Peyer's patch (tissue), 4 donors: ENCODE measurements around the gene EPB41L5.

Source experiments
- POLR2A ChIP-seq, 2 donors: fragments of 450-650 bp; IDR thresholded peaks; one replicate each; pipeline ENCODE4 v1.5.1; 2017; ENCODE audit warnings: antibody characterized with exemption in 2 of 2, mild to moderate bottlenecking in 2 of 2, moderate library complexity in 2 of 2
- TF ChIP-seq, protein P1 (sequence below), 6 experiments: fragments of 450-650 bp in 4 of 6; fragments of 200-600 bp in 2 of 6; sonication (generic) in 1 of 6; IDR thresholded peaks; one replicate each; pipeline ENCODE4 v1.5.1; 2017 to 2019; ENCODE audit warnings: antibody characterized with exemption in 6 of 6, mild to moderate bottlenecking in 3 of 6, moderate library complexity in 1 of 6

DNA sequence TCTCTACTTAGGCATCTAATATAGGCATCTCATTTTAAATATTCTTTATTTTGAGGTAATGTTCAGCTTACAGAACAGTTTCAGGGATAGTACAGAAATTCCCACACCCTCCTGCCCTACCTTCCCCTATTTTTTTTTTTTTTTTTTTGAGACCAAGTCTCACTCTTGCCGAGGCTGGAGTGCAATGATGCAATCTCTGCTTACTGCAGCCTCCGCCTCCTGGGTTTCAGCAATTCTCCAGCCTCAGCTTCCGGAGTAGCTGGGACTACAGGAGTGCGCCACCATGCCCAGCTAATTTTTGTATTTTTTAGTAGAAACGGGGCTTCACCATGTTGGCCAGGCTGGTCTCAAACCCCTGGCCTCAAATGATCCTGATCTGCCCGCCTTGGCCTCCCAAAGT is 97.6 kb downstream of the EPB41L5 start:
- no peak for TF ChIP-seq POLR2A (IDR thresholded peaks at IDR 0.05)
- TF ChIP-seq, protein P1, sequence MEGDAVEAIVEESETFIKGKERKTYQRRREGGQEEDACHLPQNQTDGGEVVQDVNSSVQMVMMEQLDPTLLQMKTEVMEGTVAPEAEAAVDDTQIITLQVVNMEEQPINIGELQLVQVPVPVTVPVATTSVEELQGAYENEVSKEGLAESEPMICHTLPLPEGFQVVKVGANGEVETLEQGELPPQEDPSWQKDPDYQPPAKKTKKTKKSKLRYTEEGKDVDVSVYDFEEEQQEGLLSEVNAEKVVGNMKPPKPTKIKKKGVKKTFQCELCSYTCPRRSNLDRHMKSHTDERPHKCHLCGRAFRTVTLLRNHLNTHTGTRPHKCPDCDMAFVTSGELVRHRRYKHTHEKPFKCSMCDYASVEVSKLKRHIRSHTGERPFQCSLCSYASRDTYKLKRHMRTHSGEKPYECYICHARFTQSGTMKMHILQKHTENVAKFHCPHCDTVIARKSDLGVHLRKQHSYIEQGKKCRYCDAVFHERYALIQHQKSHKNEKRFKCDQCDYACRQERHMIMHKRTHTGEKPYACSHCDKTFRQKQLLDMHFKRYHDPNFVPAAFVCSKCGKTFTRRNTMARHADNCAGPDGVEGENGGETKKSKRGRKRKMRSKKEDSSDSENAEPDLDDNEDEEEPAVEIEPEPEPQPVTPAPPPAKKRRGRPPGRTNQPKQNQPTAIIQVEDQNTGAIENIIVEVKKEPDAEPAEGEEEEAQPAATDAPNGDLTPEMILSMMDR (IDR thresholded peaks at IDR 0.05): no peak
